H1 (cell line): ENCODE measurements around the gene GDPD5. TPM values are rescaled to one million over a fixed set of nuclear protein-coding genes. Genes with fewer than 3 reads are reported as not detected.

Experiments
- CTCF ChIA-PET: fragments of 300-600 bp; sonication (Branson Sonifier 250); formaldehyde crosslinking; loops from one replicate; lab custom pipeline; 2021; ENCODE audit not compliant: partially characterized antibody; lab: Charles Lee
- POLR2A ChIA-PET: fragments of 300-600 bp; sonication (Branson Sonifier 250); formaldehyde crosslinking; loops from one replicate; lab custom pipeline; 2021; ENCODE audit warnings: inconsistent platforms; ENCODE audit not compliant: partially characterized antibody; lab: Charles Lee
- DNase-seq, 2 experiments: peaks; one replicate each; pipeline versions ENCODE4 v3.0.0 to v3.0.0-alpha.2; 2010 to 2022; ENCODE audit warnings: low spot score in 2 of 2, low read depth in 1 of 2, mixed read lengths in 1 of 2
- FAIRE-seq: peaks from 2 replicates; lab custom pipeline; 2011; peaks lifted over from hg19 to GRCh38; lab: Jason Lieb, UNC
- H2AFZ ChIP-seq: 2 replicates; pipeline ENCODE4 v1.8.1; 2012; ENCODE audit warnings: low read length, inconsistent platforms
- H2AK5ac ChIP-seq: 2 replicates; pipeline ENCODE4 v1.6.1; 2013; ENCODE audit warnings: low read depth, low read length
- H2BK120ac ChIP-seq: replicated peaks from 2 replicates; pipeline ENCODE3; 2013; ENCODE audit warnings: low read depth, low read length, inconsistent platforms
- H2BK12ac ChIP-seq: 2 replicates; pipeline ENCODE4 v1.6.1; 2013; ENCODE audit warnings: low read depth, low read length
- H2BK15ac ChIP-seq: 2 replicates; pipeline ENCODE4 v1.6.1; 2013; ENCODE audit warnings: low read length
- H2BK20ac ChIP-seq: 2 replicates; pipeline ENCODE4 v1.6.1; 2013; ENCODE audit warnings: low read length
- H2BK5ac ChIP-seq: 2 replicates; pipeline ENCODE4 v1.6.1; 2013; ENCODE audit warnings: low read depth, low read length
- H3K14ac ChIP-seq: 2 replicates; pipeline ENCODE4 v1.6.1; 2013; ENCODE audit warnings: inconsistent platforms; ENCODE audit not compliant: insufficient read length
- H3K18ac ChIP-seq: 2 replicates; pipeline ENCODE4 v1.6.1; 2013; ENCODE audit warnings: low read length; ENCODE audit errors: extremely low read depth
- H3K23ac ChIP-seq: 2 replicates; pipeline ENCODE4 v1.6.1; 2013; ENCODE audit warnings: inconsistent platforms; ENCODE audit not compliant: insufficient read length
- H3K23me2 ChIP-seq: 2 replicates; pipeline ENCODE4 v1.6.1; 2013; ENCODE audit warnings: low read depth, low read length
- H3K27ac ChIP-seq: 2 replicates; pipeline ENCODE4 v1.6.1; 2011; ENCODE audit warnings: low read depth, low read length, inconsistent platforms
- H3K27me3 ChIP-seq, 4 experiments: replicated peaks in 1 of 4; 1 replicate in 1 of 4; 2 replicates in 3 of 4; pipeline versions ENCODE4 v1.6.1 to v1.8.1; 2011 to 2013; ENCODE audit warnings: low read length in 3 of 4, mild to moderate bottlenecking in 3 of 4, inconsistent platforms in 2 of 4, mixed read lengths in 2 of 4, moderate library complexity in 1 of 4; ENCODE audit not compliant: control insufficient read depth in 3 of 4, insufficient read depth in 3 of 4; ENCODE audit errors: extremely low read depth in 1 of 4
- H3K36me3 ChIP-seq, 4 experiments: 2 replicates each; pipeline versions ENCODE4 v1.6.1 to v1.8.1; 2011 to 2013; ENCODE audit warnings: mild to moderate bottlenecking in 4 of 4, low read length in 3 of 4, moderate library complexity in 2 of 4, control low read depth in 1 of 4, inconsistent platforms in 1 of 4; ENCODE audit not compliant: insufficient read depth in 4 of 4, control insufficient read depth in 2 of 4
- H3K4ac ChIP-seq: replicated peaks from 2 replicates; pipeline ENCODE3; 2013; ENCODE audit warnings: low read length, low read depth, mixed read lengths, inconsistent platforms; ENCODE audit not compliant: insufficient read length
- H3K4me1 ChIP-seq, 4 experiments: replicated peaks in 1 of 4; 1 replicate in 1 of 4; 2 replicates in 3 of 4; pipeline versions ENCODE4 v1.6.1 to v1.8.1; 2011 to 2013; ENCODE audit warnings: low read length in 3 of 4, inconsistent platforms in 2 of 4, mixed read lengths in 1 of 4; ENCODE audit not compliant: insufficient read depth in 4 of 4, control insufficient read depth in 3 of 4
- H3K4me2 ChIP-seq, 2 experiments: 2 replicates each; pipeline versions ENCODE4 v1.6.1 to v1.8.1; 2011 to 2013; ENCODE audit warnings: low read depth in 2 of 2, low read length in 2 of 2, control low read depth in 1 of 2, inconsistent platforms in 1 of 2, mild to moderate bottlenecking in 1 of 2; ENCODE audit not compliant: insufficient read depth in 1 of 2
- H3K4me3 ChIP-seq, 4 experiments: fragments of 200-600, 300-600 bp in 1 of 4; sonication (generic), shearing (Covaris generic), sonication (Bioruptor Twin) in 1 of 4; 2 replicates each; pipeline versions ENCODE4 v1.5.1 to v1.8.1; 2011 to 2016; ENCODE audit warnings: low read length in 4 of 4, low read depth in 3 of 4, control low read depth in 2 of 4, inconsistent platforms in 2 of 4, mild to moderate bottlenecking in 2 of 4, mixed read lengths in 1 of 4, moderate library complexity in 1 of 4; ENCODE audit not compliant: insufficient read depth in 2 of 4; ENCODE audit errors: extremely low read depth in 1 of 4
- H3K56ac ChIP-seq: replicated peaks from 2 replicates; pipeline ENCODE3; 2013; ENCODE audit warnings: low read depth, mild to moderate bottlenecking, mixed read lengths, low read length, inconsistent platforms; ENCODE audit not compliant: insufficient read length
- H3K79me1 ChIP-seq: 2 replicates; pipeline ENCODE4 v1.6.1; 2013; ENCODE audit warnings: low read depth, low read length, control low read depth
- H3K79me2 ChIP-seq, 2 experiments: 2 replicates each; pipeline versions ENCODE4 v1.6.1 to v1.8.1; 2012 to 2013; ENCODE audit warnings: low read length in 2 of 2, mild to moderate bottlenecking in 2 of 2, inconsistent platforms in 1 of 2; ENCODE audit not compliant: insufficient read depth in 2 of 2, control insufficient read depth in 1 of 2
- H3K9ac ChIP-seq, 4 experiments: replicated peaks in 1 of 4; 1 replicate in 1 of 4; 2 replicates in 3 of 4; pipeline versions ENCODE4 v1.6.1 to v1.8.1; 2011 to 2013; ENCODE audit warnings: low read depth in 3 of 4, low read length in 3 of 4, control low read depth in 2 of 4, mild to moderate bottlenecking in 2 of 4, moderate library complexity in 2 of 4, inconsistent platforms in 1 of 4; ENCODE audit errors: extremely low read depth in 1 of 4
- H3K9me3 ChIP-seq, 2 experiments: 2 replicates each; pipeline versions ENCODE4 v1.6.1 to v1.8.1; 2012 to 2013; ENCODE audit warnings: mild to moderate bottlenecking in 2 of 2, moderate library complexity in 2 of 2, control low read depth in 1 of 2, inconsistent platforms in 1 of 2, low read depth in 1 of 2, low read length in 1 of 2, mixed read lengths in 1 of 2; ENCODE audit not compliant: insufficient read depth in 2 of 2
- H4K20me1 ChIP-seq, 2 experiments: replicated peaks in 1 of 2; 2 replicates each; pipeline versions ENCODE3 to v1.8.1; 2011 to 2013; ENCODE audit warnings: inconsistent platforms in 2 of 2, low read length in 2 of 2, mild to moderate bottlenecking in 1 of 2; ENCODE audit not compliant: insufficient read depth in 2 of 2, control insufficient read depth in 1 of 2
- H4K5ac ChIP-seq: 2 replicates; pipeline ENCODE4 v1.6.1; 2013; ENCODE audit warnings: low read length, low read depth, mixed read lengths, inconsistent platforms; ENCODE audit not compliant: insufficient read length
- H4K8ac ChIP-seq: 2 replicates; pipeline ENCODE4 v1.8.0; 2013; ENCODE audit warnings: mild to moderate bottlenecking, moderate library complexity, low read length, inconsistent platforms; ENCODE audit not compliant: insufficient read depth; ENCODE audit errors: extremely low read depth
- H4K91ac ChIP-seq: replicated peaks from 2 replicates; pipeline ENCODE3; 2013; ENCODE audit warnings: low read length, mixed read lengths, inconsistent platforms; ENCODE audit not compliant: insufficient read length
- CBX8 ChIP-seq: fragments of 300-800, 300-1000 bp; sonication (generic); IDR thresholded peaks from 2 replicates; pipeline ENCODE4 v1.7.1; 2016; ENCODE audit warnings: low read depth, low read length, borderline replicate concordance
- CHD1 ChIP-seq: IDR thresholded peaks from 2 replicates; pipeline ENCODE4 v1.6.1; 2012; ENCODE audit warnings: low read depth, low read length, improper control_type of control experiment
- EGR1 ChIP-seq: IDR thresholded peaks from 2 replicates; pipeline ENCODE4 v1.6.1; 2011; ENCODE audit warnings: low read depth, low read length, borderline replicate concordance
- JUN ChIP-seq: IDR thresholded peaks from 2 replicates; pipeline ENCODE4 v1.6.1; 2011; ENCODE audit warnings: low read depth, mild to moderate bottlenecking, improper control_type of control experiment, low read length
- JUND ChIP-seq: IDR thresholded peaks from 2 replicates; pipeline ENCODE4 v1.6.1; 2011; ENCODE audit warnings: mild to moderate bottlenecking, improper control_type of control experiment, low read length
- KDM1A ChIP-seq: fragments of 200-600, 300-600 bp; sonication (generic); IDR thresholded peaks from 2 replicates; pipeline ENCODE4 v1.7.1; 2016; ENCODE audit warnings: mild to moderate bottlenecking, low read length, borderline replicate concordance
- KDM5A ChIP-seq: fragments of 200-600 bp; IDR thresholded peaks from 2 replicates; pipeline ENCODE4 v1.7.1; 2012; ENCODE audit warnings: mild to moderate bottlenecking, low read length, inconsistent platforms, mixed read lengths
- NANOG ChIP-seq: IDR thresholded peaks from 2 replicates; pipeline ENCODE4 v1.6.1; 2011; ENCODE audit warnings: low read length, low read depth, mild to moderate bottlenecking, inconsistent platforms; ENCODE audit not compliant: insufficient read depth, poor library complexity, severe bottlenecking
- TAF1 ChIP-seq: IDR thresholded peaks from 2 replicates; pipeline ENCODE4 v1.6.1; 2011; ENCODE audit warnings: mild to moderate bottlenecking, low read depth, low read length
- WGBS, 2 experiments: shearing (Covaris generic) in 1 of 2; methylation state at CpG; one replicate each; pipeline versions ENCODE4 v1.1.6 to v1.1.7; 2013 to 2015; ENCODE audit warnings: low lambda C conversion rate in 2 of 2, mixed read lengths in 2 of 2, inconsistent platforms in 1 of 2, low coverage in 1 of 2, missing lambda C conversion rate in 1 of 2; ENCODE audit not compliant: insufficient replicate concordance in 2 of 2, insufficient coverage in 1 of 2, insufficient read length in 1 of 2; ENCODE audit errors: extremely low coverage in 1 of 2, missing lambda C conversion rate in 1 of 2; 5-methylcytosine and 5-hydroxymethylcytosine counted together
- polyA plus RNA-seq, 7 experiments: library from polyadenylated mRNA; depleted of rRNA in 3 of 7; stranded (reverse) in 5 of 7; unstranded in 2 of 7; fragments of >200 nt in 5 of 7; fragments of 200-250 nt in 2 of 7; gene quantifications; 1 replicate in 5 of 7; 2 replicates in 1 of 7; 4 replicates in 1 of 7; pipeline versions ENCODE4 v1.2.1 to v1.2.3, GENCODE V29; 2011 to 2013; ENCODE audit warnings: missing spikeins in 2 of 7, mixed read lengths in 2 of 7
- total RNA-seq: library from RNA; stranded (reverse); fragmentation: NEBNext Ultra II Directional; extraction: Animal tissue kit (Norgen Biotek cat#: 25700); gene quantifications from 2 replicates; pipeline ENCODE4 v1.2.1, GENCODE V29; 2021
- TF ChIP-seq, protein P1 (sequence below): IDR thresholded peaks from 2 replicates; pipeline ENCODE4 v1.6.1; 2012; ENCODE audit warnings: inconsistent platforms

The GDPD5 gene
- total and polyA plus RNA-seq, 2 of the 8 experiments (the other 6 are each of a cell fraction or from before 2014, with no cell fraction given) = 7.8 to 8.6 TPM

DNA sequence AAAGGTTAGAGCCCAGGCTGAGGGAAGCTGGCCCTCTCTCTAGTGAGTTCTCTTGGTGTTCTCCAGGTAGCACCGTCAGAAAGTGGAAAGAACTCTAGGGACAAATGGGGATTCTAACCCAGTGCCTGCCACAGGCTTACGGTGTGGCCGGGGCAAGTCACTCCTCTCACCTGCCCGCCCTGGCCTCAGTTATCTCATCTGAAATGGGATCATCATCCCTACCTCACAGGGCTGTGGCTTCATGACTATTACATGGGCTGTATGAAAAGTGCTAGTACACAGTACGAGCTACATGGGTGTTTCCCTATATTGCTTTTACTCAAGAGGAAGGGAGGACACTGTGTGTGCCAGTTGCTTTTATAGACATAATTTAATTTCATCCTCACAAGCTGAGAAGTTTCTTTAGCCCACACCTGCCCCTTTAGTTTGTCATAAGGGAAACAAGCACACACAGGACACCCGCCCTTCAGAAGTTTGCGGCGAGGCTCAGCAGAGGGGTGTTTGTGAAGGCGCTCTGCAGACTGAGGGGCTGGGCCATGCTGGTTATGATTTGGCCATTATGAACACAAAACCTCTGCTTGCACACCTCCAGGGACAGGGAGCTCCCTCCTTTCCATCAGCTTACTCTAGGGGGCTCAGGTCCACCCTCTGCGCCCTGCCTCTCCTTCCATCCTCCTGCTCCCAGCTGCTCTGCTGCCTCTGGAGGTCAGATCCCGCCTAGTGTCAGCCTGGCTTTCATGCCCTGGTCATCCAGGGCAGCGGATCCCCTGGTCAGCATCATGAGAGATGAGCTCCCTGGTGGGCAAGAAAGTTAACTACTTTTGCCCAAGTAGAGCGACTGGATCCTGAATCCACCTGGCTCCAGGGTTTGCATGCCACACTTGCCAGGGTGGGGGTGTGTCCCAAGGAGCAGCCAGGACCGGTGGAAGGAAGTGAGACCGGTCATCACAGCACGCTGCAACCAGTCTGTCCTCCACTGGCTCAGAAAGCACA, 93.9 kb downstream of the GDPD5 start:
- Histone ChIP-seq H2BK5ac (no peak overlapping the region), H3K23me2 (peaks cover 8% of the 10 kb centered on the region; the same call in 1 of the 2 replicates), H3K9ac (no peak overlapping the region), H2BK20ac (no peak overlapping the region), H3K14ac (no peak overlapping the region), H3K79me1 (no peaks in the 10 kb centered on the region), H2BK15ac (no peak overlapping the region; the same call in 1 of the 2 replicates), H2BK120ac (no peak overlapping the region), H3K18ac (no peak overlapping the region), H2BK12ac (no peak overlapping the region), H4K20me1 (peaks cover 4 to 5% of the 10 kb centered on the region in 2 experiments), H3K36me3 (peaks cover 0 to 17% (median 0%) of the 10 kb centered on the region in 4 experiments; a peak in 3 of 8 replicates), H3K27ac (no peak overlapping the region), H3K23ac (no peak overlapping the region), H3K4me3 (peak overlapping the region in 3 of 4 experiments; percentile 33 to 54 (median 37); a peak in 4 of 8 replicates), H3K79me2 (no peaks in the 10 kb centered on the region), H2AFZ (no peak overlapping the region), H3K56ac (no peak overlapping the region), H3K27me3 (peaks cover 47 to 72% (median 61%) of the 10 kb centered on the region in 4 experiments), H2AK5ac (no peak overlapping the region), H3K4me1 (peaks cover 0 to 20% (median 12%) of the 10 kb centered on the region in 4 experiments; a peak in 6 of 7 replicates), H4K91ac (no peak overlapping the region), H3K4me2 (peak overlapping the region; percentile 75 to 83), H4K8ac (no peak overlapping the region), H3K4ac (no peak overlapping the region), H3K9me3 (peaks cover 9 to 19% of the 10 kb centered on the region in 2 experiments; a peak in 3 of 4 replicates), H4K5ac (no peak overlapping the region)
- ChIA-PET POLR2A (interaction anchor here (0.9 to 27.9 kb wide), 9 partner anchors 8 to 143 kb away, joined by 3 to 570 read pairs (median 4); partner anchors contain the start of gene RPS3), CTCF (interaction anchor here (0.6 to 18.5 kb wide), 21 partner anchors 8 to 286 kb away, joined by 3 to 201 read pairs (median 3); no protein-coding TSS in a partner anchor)
- WGBS, 2 experiments = 64% methylated on average over 16 of the region's 16 CpGs; no CpG with 5 or more reads in 1 of the 2 experiments
- FAIRE-seq = no peak
- no peak for DNase-seq
- TF ChIP-seq, protein P1, sequence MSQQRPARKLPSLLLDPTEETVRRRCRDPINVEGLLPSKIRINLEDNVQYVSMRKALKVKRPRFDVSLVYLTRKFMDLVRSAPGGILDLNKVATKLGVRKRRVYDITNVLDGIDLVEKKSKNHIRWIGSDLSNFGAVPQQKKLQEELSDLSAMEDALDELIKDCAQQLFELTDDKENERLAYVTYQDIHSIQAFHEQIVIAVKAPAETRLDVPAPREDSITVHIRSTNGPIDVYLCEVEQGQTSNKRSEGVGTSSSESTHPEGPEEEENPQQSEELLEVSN = 0 out of 2 replicates have a peak, but pooled peaks have one; percentile 23
- no peak for TF ChIP-seq NANOG
- TF ChIP-seq JUND = no peak
- TF ChIP-seq CBX8 = no peak
- no peak for TF ChIP-seq TAF1
- 0 out of 2 replicates have a peak, but pooled peaks have one; percentile 8 for TF ChIP-seq EGR1
- TF ChIP-seq JUN = no peak
- peak; percentile 83; the same call in 1 of the 2 replicates for TF ChIP-seq KDM1A
- no peak for TF ChIP-seq KDM5A
- no peak for TF ChIP-seq CHD1
